Measurements from ENCODE around the gene FATE1. TPM values are rescaled to one million over a fixed set of nuclear protein-coding genes. Genes with fewer than 3 reads are reported as not detected.

The FATE1 gene
- polyA plus RNA-seq, 10 donors, result 0.56 to 1.8 (median 1.3) TPM

- DNase-seq, result no peak
Measured at GRCh38 chrX:151742311-151742710, 26.5 kb downstream of the FATE1 start.

DNA sequence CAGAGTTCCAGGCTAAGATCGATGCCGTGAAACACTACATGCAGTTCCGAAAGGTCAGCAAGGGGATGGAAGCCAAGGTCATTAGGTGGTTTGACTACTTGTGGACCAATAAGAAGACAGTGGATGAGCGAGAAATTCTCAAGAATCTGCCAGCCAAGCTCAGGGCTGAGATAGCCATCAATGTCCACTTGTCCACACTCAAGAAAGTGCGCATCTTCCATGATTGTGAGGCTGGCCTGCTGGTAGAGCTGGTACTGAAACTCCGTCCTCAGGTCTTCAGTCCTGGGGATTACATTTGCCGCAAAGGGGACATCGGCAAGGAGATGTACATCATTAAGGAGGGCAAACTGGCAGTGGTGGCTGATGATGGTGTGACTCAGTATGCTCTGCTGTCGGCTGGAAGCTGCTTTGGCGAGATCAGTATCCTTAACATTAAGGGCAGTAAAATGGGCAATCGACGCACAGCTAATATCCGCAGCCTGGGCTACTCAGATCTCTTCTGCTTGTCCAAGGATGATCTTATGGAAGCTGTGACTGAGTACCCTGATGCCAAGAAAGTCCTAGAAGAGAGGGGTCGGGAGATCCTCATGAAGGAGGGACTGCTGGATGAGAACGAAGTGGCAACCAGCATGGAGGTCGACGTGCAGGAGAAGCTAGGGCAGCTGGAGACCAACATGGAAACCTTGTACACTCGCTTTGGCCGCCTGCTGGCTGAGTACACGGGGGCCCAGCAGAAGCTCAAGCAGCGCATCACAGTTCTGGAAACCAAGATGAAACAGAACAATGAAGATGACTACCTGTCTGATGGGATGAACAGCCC lies 28.0 kb downstream of the FATE1 start:
- no peak for DNase-seq

GRCh38 chrX:151745651-151746050 lies 29.8 kb downstream of the FATE1 start:
- DNase-seq, result no peak

DNA sequence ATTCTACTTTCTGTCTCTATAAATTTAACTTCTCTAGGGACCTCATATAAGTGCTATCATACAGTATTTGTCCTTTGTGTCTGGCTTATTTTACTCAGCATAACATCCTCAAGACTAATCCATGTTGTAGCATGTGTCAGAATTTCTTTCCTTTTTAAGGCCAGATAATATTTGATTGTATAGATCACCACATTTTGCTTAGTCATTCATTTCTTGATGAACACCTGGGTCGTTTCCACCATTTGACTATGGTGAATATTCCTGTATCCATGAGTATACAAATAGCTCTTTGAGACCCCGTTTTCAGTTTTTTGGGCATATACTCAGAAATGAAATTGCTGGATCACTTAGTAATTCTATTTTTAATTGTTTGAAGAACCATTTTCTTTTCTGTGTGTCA lies 30.7 kb downstream of the FATE1 start:
- no peak for DNase-seq

DNA sequence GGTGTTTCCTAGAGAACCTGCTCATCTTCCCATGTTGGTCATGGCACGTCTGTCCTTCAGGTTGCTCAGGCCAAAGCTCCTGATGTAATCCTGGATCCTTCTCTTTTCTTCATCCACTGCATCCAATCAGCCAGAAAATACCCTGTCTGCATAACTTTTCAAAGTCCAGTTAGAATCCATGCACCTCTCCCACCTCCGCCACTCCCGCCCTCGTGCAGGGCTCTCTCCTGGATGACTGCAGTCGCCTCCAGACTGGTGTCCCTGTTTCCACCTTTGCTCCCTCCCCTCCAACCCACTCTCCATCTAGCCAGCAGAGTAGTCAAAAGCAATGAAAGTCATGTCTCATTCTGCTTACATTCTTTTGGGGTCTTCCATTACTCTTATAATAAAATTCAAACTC lies 34.7 kb downstream of the FATE1 start:
- DNase-seq, result no peak

DNA sequence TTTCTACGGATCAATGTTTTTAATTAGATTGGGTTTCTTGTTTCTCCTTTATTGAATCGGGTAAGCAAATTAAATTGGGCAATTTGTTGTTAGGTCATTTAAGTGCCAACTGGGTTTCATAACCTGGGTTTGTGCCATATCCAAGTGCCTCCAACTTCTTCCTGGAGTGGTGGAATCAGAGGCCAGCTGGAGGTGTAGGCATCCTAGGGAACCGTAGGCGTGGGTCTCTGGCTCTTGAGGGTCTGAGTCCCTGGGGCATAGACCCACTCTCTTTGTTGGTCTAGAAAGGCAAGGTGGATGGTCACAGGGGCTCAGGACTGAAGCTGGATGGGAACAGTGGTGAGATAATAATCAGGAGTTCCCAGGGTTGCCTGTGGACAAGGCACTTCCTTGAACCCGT lies 37.0 kb downstream of the FATE1 start:
- no peak for DNase-seq

DNA sequence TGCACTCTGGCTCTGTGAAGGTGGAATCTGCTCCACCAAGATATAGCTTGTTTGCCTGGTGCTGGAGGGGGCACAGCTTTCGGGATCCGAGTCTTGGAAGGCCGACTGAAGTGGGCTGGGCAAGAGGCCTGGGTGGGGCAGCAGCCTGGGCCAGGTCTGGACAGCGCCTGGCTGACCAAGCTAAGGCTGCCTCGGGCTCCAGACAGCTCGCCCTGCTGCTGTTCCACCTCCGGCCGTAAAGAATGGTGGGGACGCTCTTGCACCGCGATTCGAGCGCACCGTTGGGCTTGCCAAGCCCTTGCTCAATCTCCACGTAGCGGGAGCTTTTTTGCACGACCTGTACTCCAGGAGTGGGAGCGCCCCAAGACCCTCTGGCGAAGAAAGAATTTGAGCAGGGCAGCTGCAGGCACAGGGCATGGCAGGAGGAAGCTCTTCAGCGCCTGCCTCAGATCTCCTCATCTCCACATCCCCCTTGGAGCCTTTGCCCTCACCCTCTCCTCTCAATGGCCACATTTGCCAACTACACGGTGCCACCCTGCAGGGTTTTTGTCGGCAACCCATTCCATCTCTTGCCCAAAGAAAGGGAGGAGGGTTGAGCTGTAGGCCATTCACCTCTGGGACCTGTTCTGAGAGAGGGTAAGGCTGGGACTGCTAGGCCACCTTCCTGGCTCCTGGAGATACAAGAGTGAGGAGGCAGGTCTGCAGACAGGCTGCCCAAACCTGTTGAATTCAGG lies 37.6 kb downstream of the FATE1 start:
- DNase-seq, result peak in 2 of 3 donors; percentile 74 to 83

GRCh38 chrX:151754047-151754429 lies 38.2 kb downstream of the FATE1 start:
- peak in 1 of 3 donors; percentile 45 for DNase-seq

- peak in 2 of 3 donors; percentile 40 to 75 for DNase-seq
Measured at GRCh38 chrX:151754641-151755215, 38.9 kb downstream of the FATE1 start.

- DNase-seq, result no peak
Measured at GRCh38 chrX:151759041-151759708, 43.3 kb downstream of the FATE1 start.

- DNase-seq, result no peak
Measured at GRCh38 chrX:151762802-151763201, 47.0 kb downstream of the FATE1 start.

- DNase-seq, result no peak
Measured at GRCh38 chrX:151763711-151764110, 47.9 kb downstream of the FATE1 start.

DNA sequence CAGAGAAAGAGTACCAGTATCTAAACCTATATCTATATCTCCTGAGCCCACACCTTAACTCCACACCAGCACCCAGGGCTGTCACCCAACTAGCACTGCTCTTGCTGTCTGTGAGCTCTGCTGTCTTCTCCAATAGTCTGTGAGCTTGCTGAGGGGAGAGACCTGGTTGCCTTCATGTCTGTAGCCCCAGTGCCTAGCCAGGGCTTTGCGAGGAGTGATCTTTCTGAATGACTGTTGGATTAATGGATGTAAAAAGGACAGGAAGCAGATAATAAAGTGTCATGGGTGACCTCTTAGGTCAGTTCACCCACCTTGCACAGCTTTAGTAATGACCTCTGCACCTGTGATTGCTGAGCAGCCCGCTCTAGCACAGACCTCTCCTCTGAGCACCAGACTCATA lies 49.2 kb downstream of the FATE1 start:
- no peak for DNase-seq

- no peak for DNase-seq
Measured at GRCh38 chrX:151771726-151772125, 55.9 kb downstream of the FATE1 start.

Other genes starting within 250 kb of the FATE1 start
- under 1 TPM in 4 of 10 donors, not detected in 6; 0.04 to 0.12 (median 0.07) TPM for gene PASD1, start 152.4 kb upstream of the FATE1 start, polyA plus RNA-seq (ENCODE audit: insufficient read length in 10 of 10)
- 10 to 100 TPM; 24.7 to 33.5 (median 29.0) TPM for gene PRRG3, start 20.6 kb upstream of the FATE1 start, polyA plus RNA-seq (ENCODE audit: insufficient read length in 10 of 10)
- under 1 TPM in 1 of 10 donors, not detected in 9; 0.07 TPM for gene CNGA2, start 18.7 kb downstream of the FATE1 start, polyA plus RNA-seq (ENCODE audit: insufficient read length in 10 of 10)
- gene MAGEA4, start 196.9 kb downstream of the FATE1 start, polyA plus RNA-seq (ENCODE audit: insufficient read length in 10 of 10), result not detected

Data from muscle of back (tissue), 11 donors.